Measurements from ENCODE around the gene ARL8A. TPM values are rescaled to one million over a fixed set of nuclear protein-coding genes. Genes with fewer than 3 reads are reported as not detected.
"Not testable (repeated sequence)": the region's sequence is repeated elsewhere in the genome, so short reads cannot be mapped to it uniquely, and the experiment has no call there.

Gene ARL8A
- total RNA-seq, 2 experiments from 2014 or later, result 45.9 to 56.5 TPM

DNA sequence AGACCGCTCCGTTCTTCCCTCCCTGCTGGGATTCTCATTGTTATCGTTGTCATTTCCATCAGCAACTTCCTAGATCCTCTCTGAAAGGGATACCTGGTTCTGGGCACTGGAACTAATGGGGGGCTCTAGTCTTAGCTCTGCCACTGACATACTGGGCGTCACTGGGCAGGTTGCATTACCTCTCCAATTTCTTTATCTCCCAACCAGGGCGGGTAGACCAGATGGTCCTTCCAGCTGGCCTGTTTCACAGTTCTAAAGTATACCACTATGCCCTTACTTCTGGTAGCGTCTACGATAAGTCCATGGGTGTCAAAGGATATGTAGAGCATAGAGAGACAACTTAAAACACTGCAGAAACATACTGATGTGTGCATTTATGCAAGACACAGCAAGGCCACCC lies 20.4 kb downstream of the ARL8A start:
- ATAC-seq (ENCODE audit: low read depth) (no peak), DNase-seq (no peak)
- Mint-ChIP-seq H3K4me3 (no peak overlapping the region), H3K27ac (no peak overlapping the region), H3K4me1 (no peaks in the 10 kb centered on the region), H3K27me3 (peaks cover 17% of the 10 kb centered on the region), H3K9me3 (no peaks in the 10 kb centered on the region), H3K36me3 (no peaks in the 10 kb centered on the region)
- POLR2A ChIA-PET, result no interaction called here

DNA sequence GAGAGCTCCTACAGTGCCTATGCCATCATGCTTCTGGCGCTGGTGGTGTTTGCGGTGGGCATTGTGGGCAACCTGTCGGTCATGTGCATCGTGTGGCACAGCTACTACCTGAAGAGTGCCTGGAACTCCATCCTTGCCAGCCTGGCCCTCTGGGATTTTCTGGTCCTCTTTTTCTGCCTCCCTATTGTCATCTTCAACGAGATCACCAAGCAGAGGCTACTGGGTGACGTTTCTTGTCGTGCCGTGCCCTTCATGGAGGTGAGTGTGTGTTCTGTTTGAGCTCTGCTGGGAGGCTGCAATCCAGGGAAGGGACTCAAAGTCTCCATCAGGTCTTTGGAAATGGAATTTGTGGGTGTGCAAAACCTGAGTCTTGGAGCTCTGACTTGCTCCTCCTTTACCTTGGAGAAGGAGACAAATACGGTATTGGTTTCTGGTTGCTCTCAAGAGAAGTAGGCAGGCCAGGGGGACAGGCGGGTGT lies 21.2 kb downstream of the ARL8A start:
- Mint-ChIP-seq H3K36me3 (no peaks in the 10 kb centered on the region), H3K27ac (no peak overlapping the region), H3K27me3 (peaks cover 17% of the 10 kb centered on the region), H3K4me3 (no peak overlapping the region), H3K4me1 (no peaks in the 10 kb centered on the region), H3K9me3 (no peaks in the 10 kb centered on the region)
- POLR2A ChIA-PET, result no interaction called here
- no peak for DNase-seq
- no peak for ATAC-seq (ENCODE audit: low read depth)

DNA sequence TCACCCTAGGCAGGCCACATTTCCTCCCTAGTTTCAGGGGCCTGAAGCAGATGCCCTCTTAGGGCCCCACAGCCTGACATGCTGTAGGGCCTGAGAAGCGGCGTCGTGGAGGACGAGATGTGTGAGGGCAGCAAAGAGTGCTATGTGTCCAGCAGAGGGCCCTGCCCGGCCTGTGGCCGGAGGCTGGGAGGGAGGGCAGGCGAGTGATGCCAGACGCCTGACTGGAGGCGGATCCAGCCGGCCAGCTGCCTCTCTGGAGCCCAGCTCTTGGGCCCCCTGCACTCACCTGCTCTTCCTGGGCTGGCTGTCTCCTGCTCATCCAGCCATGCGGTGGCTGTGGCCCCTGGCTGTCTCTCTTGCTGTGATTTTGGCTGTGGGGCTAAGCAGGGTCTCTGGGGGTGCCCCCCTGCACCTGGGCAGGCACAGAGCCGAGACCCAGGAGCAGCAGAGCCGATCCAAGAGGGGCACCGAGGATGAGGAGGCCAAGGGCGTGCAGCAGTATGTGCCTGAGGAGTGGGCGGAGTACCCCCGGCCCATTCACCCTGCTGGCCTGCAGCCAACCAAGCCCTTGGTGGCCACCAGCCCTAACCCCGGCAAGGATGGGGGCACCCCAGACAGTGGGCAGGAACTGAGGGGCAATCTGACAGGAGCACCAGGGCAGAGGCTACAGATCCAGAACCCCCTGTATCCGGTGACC lies 21.8 kb downstream of the ARL8A start, which contains the start of gene GPR37L1:
Gene GPR37L1, plus strand, starts transcription at position 279 of the 697 bp plus-strand sequence. Its CDS starts 47 bp downstream, at position 326.
- DNase-seq (no peak), ATAC-seq (ENCODE audit: low read depth) (no peak)
- POLR2A ChIA-PET, result no interaction called here
- Mint-ChIP-seq H3K36me3 (no peaks in the 10 kb centered on the region), H3K27me3 (peaks cover 17% of the 10 kb centered on the region), H3K4me3 (no peak within 1 kb of the TSS), H3K4me1 (no peaks in the 10 kb centered on the region), H3K9me3 (no peaks in the 10 kb centered on the region), H3K27ac (no peak within 1 kb of the TSS)

DNA sequence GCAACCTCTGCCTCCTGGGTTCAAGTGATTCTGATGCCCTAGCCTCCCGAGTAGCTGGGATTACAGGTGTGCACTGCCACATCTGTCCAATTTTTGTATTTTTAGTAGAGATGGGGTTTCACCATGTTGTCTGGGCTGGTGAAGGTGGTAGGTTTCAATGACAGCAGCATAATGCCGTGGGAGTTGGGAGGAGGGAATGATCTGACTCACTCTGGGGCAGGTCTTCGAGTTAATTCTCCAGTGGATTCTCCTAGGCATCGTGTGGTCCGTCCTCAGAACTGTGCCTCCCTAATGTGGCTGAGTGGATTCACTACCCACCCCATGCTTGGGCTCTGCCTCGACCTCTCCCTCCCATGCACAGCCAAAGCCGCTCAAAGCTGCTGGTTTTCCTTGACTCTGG lies 23.5 kb downstream of the ARL8A start:
- Mint-ChIP-seq H3K36me3 (no peaks in the 10 kb centered on the region), H3K4me1 (no peaks in the 10 kb centered on the region), H3K27me3 (peaks cover 8% of the 10 kb centered on the region), H3K9me3 (no peaks in the 10 kb centered on the region), H3K4me3 (no peak overlapping the region), H3K27ac (no peak overlapping the region)
- no peak for DNase-seq
- ATAC-seq (ENCODE audit: low read depth), result no peak
- POLR2A ChIA-PET, result no interaction called here

DNA sequence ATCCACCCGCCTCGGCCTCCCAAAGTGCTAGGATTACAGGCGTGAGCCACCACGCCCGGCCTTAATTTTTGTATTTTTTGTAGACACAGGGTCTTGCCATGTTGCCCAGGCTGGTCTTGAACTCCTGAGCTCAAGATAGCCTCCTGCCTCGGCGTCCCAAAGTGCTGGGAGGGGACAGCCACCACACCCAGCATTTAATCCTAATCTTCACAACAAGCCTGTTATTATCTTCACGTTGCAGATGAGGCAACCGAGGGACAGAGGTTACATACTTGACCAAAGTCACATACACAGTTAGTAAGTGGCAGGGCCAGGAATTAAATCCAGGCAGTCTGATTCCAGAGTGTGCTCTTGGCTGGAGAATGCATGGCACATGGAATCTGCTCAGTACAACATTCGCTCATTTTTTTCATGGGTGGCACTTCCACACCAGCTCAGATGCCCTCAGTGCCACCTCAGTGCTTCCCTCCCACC lies 26.6 kb downstream of the ARL8A start:
- Mint-ChIP-seq H3K4me1 (no peaks in the 10 kb centered on the region), H3K27me3 (peaks cover 9% of the 10 kb centered on the region), H3K9me3 (no peaks in the 10 kb centered on the region), H3K27ac (no peak overlapping the region), H3K4me3 (no peak overlapping the region), H3K36me3 (no peaks in the 10 kb centered on the region)
- POLR2A ChIA-PET, result no interaction called here
- DNase-seq (no peak), ATAC-seq (ENCODE audit: low read depth) (no peak)

DNA sequence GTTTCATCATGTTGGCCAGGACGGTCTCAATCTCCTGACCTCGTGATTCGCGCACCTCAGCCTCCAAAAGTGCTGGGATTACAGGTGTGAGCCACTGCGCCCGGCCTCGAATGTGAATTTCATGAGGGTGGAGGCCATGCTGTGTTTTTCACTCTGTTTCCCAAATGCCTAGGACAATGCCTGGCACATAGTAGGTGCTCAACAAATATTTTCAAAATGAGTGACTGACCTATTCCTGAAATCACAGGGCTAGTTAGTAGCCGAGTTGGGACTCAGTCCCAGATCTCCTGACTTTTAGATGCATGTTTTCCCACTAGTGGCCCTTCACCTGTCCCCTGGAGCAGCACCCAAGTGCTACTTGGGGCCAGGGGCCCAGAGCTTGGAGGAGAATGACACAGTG lies 28.2 kb downstream of the ARL8A start:
- Mint-ChIP-seq H3K4me1 (no peaks in the 10 kb centered on the region), H3K4me3 (no peak overlapping the region), H3K27me3 (peaks cover 7% of the 10 kb centered on the region), H3K36me3 (no peaks in the 10 kb centered on the region), H3K9me3 (no peaks in the 10 kb centered on the region), H3K27ac (no peak overlapping the region)
- DNase-seq, result no peak
- no peak for ATAC-seq (ENCODE audit: low read depth)
- POLR2A ChIA-PET, result no interaction called here

DNA sequence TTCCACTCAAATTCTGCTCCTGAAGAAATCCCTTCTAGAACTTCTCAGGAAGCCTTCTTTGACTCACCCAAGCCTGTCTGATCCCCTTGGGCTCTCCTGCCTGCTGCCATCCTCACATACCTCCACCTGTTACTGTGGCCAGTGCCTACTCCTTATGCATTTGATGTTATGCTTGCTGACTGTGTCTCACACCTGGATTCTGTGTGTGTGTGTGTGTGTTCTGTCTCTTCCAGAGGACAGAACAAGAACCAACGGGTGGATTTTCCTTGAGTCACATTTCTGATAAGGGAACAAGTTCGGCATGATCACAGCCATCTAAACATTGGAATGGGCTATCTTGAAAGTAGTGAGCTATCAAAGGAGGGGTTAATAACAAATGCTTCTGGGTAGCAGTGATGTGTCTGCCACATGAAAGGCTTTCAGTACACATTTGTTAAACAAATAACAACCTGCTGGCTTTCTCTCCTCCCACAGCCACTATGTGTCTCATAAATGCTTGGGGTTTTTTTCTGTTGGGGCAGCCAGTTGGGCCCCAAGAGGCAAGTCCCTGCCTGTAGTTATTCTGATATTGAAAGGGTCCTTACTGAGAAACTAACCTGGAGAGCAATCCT lies 30.7 kb downstream of the ARL8A start:
- Mint-ChIP-seq H3K27ac (no peak overlapping the region), H3K4me1 (no peaks in the 10 kb centered on the region), H3K9me3 (no peaks in the 10 kb centered on the region), H3K36me3 (no peaks in the 10 kb centered on the region), H3K27me3 (peaks cover 7% of the 10 kb centered on the region), H3K4me3 (no peak overlapping the region)
- ATAC-seq (ENCODE audit: low read depth) (no peak), DNase-seq (no peak)
- POLR2A ChIA-PET, result no interaction called here

DNA sequence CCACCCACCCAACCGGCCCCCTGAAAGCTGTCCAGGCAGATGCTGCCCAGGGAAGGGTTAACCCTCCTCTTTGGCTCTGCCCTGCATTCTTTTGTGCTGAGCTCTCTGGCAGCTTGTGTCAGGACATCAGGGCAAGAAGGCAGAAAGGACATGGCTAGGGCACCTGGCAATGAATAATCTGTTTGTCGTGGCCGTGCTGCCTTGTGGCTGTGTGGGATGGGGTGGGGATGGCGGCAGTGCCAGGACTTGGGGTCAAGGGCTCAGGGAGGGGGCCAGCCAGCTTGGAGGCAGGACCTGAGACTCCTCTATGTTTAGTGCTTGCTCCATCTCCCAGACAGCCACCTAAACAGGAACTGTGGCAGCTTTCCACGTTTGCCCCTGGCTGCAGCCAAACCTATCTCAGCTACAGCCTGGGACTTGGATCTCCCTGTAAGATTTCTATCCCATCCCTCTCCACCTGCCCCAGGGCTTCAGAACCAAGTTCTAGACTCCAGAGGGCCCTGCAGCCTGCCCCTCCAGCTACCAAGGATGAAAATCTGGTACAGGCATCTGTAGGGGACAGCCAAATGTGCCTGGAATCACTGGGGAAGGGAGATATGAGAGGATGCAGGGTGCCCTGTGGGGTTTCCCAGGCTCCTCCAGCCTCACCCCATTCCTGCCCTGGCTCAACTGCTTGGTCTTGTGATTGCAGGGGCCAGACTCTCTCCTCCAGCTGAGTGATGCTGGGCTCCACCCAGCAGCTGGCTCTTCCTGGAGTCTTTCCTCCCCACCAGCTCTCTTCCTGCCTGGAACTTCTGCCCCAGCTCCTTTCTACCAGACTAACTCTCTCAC lies 31.5 kb downstream of the ARL8A start:
- Mint-ChIP-seq H3K4me1 (no peaks in the 10 kb centered on the region), H3K27ac (no peak overlapping the region), H3K36me3 (no peaks in the 10 kb centered on the region), H3K27me3 (peaks cover 7% of the 10 kb centered on the region), H3K4me3 (no peak overlapping the region), H3K9me3 (no peaks in the 10 kb centered on the region)
- POLR2A ChIA-PET, result no interaction called here
- no peak for ATAC-seq (ENCODE audit: low read depth)
- no peak for DNase-seq

DNA sequence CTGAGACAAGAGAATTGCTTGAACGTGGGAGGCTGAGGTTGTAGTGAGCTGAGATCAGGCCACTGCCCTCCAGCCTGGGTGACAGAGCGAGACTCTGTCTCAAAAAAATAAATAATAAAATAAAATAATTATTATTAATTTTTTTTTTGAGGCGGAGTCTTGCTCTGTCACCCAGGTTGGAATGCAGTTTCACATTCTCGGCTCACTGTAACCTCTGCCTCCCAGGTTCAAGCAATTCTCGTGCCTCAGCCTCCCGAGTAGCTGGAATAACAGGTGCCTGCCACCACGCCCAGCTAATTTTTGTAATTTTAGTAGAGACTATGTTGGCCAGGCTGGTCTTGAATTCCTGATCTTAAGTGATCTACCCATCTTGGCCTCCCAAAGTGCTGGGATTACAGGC lies 32.9 kb downstream of the ARL8A start:
- H3K9me3 Mint-ChIP-seq; ATAC-seq (ENCODE audit: low read depth); H3K4me1 Mint-ChIP-seq; DNase-seq; H3K27ac Mint-ChIP-seq; POLR2A ChIA-PET; H3K4me3 Mint-ChIP-seq; H3K36me3 Mint-ChIP-seq; H3K27me3 Mint-ChIP-seq: not testable (repeated sequence)

DNA sequence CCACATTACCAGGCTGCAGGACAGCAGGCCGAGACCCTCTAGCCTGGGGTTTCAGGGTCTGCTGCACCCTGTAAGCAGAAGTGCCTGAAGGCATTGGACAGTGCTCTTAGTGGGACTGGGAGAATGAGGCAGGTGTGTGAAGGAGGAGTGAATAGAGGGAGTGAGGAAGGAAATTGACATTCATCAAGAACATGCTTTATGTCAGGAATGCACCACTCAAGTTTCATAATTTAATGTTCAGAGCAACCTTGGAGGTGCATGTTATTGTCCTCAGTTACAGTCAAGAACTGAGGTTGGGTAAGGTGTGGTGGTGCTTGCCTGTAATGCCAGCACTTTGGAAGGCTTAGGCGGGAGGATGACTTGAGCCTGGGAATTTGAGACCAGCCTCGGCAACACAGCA lies 33.6 kb downstream of the ARL8A start:
- Mint-ChIP-seq H3K27me3 (peaks cover 7% of the 10 kb centered on the region), H3K36me3 (no peaks in the 10 kb centered on the region)

DNA sequence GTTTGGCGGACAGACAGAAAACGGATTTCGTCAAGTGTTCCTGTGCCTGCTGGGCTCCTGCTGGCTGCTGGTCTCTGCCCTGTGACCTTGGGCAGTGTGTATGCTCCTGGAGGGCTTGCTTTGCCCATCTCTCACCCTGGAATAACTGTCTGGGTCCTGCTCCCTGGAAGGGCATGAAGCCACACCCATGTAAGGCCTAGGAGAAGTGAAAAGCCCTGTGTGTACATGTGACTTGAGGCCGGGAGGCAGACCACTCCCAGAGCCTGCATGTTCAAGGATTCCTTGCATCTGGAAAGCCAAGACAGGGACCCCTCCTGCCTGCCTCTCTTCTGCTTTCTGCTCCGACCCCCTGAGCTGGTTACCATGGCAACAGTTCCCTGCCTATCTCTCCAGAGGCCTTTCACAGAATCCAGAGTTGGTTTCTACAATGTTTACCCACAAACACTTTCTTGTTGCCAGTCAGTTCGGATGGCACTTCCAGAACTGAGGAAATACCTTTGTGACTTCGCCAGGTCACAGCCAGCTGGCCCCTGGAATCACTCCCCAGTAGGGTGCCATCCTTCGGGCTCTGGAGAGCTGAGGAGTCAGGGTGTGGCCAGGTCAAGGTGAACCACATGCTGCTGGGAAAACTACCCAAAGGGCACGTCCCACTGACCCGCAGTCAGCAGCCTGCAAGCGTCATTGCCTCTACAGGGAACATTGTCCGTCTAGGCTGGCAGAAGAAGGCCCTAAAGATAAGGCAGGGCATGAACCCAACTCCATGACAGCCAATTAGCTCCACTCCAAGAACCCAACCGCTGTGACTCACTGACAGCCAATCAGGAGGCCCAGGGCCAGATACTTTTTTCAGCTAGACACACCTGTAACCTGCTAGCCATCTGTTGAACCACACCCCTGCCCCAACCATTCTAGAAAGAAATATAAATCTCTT lies 36.5 kb downstream of the ARL8A start:
- POLR2A ChIA-PET, result no interaction called here
- ATAC-seq (ENCODE audit: low read depth) (no peak), DNase-seq (no peak)
- no peak overlapping the region for H3K4me3 Mint-ChIP-seq
- no peaks in the 10 kb centered on the region for H3K27me3 Mint-ChIP-seq
- H3K27ac Mint-ChIP-seq, result no peak overlapping the region
- no peaks in the 10 kb centered on the region for H3K36me3 Mint-ChIP-seq
- H3K4me1 Mint-ChIP-seq, result no peaks in the 10 kb centered on the region
- no peaks in the 10 kb centered on the region for H3K9me3 Mint-ChIP-seq

More for the DNA sequence above, 33.6 kb downstream of the ARL8A start:
- Mint-ChIP-seq H3K9me3 (no peaks in the 10 kb centered on the region), H3K4me3 (no peak overlapping the region), H3K27ac (no peak overlapping the region), H3K4me1 (no peaks in the 10 kb centered on the region)
- DNase-seq (no peak), ATAC-seq (ENCODE audit: low read depth) (no peak)
- POLR2A ChIA-PET, result no interaction called here

DNA sequence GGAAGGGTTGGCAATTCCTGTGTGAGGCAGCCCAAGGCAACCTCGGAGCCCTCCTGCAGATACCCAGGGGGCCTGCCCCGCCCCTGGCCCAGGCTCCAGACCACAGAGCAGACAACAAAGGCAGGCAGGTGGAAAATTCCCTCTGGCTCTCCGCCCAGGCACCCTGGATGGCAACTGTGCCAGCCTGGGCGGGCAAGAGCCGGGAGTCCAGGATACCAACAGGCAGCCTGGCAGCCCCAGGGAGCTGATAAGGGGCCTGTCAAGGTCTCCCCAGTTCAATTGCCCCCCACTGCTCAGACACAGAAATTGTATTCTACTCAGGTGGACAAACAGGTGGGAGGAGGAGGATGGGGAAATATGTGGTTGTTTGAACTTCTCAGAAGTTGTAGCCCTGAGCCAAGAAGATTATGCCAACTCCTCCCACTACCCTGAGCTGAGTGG lies 37.2 kb downstream of the ARL8A start:
- H3K9me3 Mint-ChIP-seq, result no peaks in the 10 kb centered on the region
- H3K27me3 Mint-ChIP-seq, result no peaks in the 10 kb centered on the region
- no peak for DNase-seq
- H3K36me3 Mint-ChIP-seq, result no peaks in the 10 kb centered on the region
- no peak overlapping the region for H3K4me3 Mint-ChIP-seq
- no peak for ATAC-seq (ENCODE audit: low read depth)
- H3K27ac Mint-ChIP-seq, result no peak overlapping the region
- H3K4me1 Mint-ChIP-seq, result no peaks in the 10 kb centered on the region
- POLR2A ChIA-PET, result no interaction called here

All from activated naive CD8-positive, alpha-beta T cell treated with anti-CD3 and anti-CD28 coated beads, Interleukin-2, amount 10 ng/mL, durations not matched to agents 7 days and 5 days (primary cell).